ENCODE results near the gene GSC2. TPM values are rescaled to one million over a fixed set of nuclear protein-coding genes. Genes with fewer than 3 reads are reported as not detected.
A peak's percentile ranks its signal among the peaks of the same experiment; 100 is the strongest.

GSC2 gene
- polyA plus RNA-seq, 3 donors: not detected

- Mint-ChIP-seq H3K9me3 (no peaks in the 10 kb centered on the region), H3K27ac (peak overlapping the region in 2 of 7 donors; percentile 46 to 61), H3K36me3 (peaks cover 85 to 98% of the 10 kb centered on the region in 2 donors), H3K27me3 (ENCODE audit: low read depth in 3 of 3) (peaks cover 0 to 3% (median 0%) of the 10 kb centered on the region in 3 donors), H3K4me1 (no peaks in the 10 kb centered on the region), H3K4me3 (no peak overlapping the region)
- no peaks in the 10 kb centered on the region for H3K79me2 ChIP-seq (ENCODE audit: insufficient read depth, low read length)
- no peak for DNase-seq
- WGBS (ENCODE audit: insufficient coverage): 97% methylated on average over 10 of the region's 11 CpGs
- intact Hi-C loops (cut with micrococcal nuclease): no loop called here
- TF ChIP-seq CTCF (IDR thresholded peaks at IDR 0.05): no peak
- H3K4me2 ChIP-seq (replicated peaks; ENCODE audit: extremely low read depth, low read length, poor library complexity, severe bottlenecking): no peak overlapping the region
- H2AFZ ChIP-seq (ENCODE audit: insufficient read depth, low read depth, low read length, poor library complexity, severe bottlenecking): no peak overlapping the region
- peaks cover 95 to 98% of the 10 kb centered on the region in 2 donors for H3K36me3 ChIP-seq (replicated peaks in 1 of 2; ENCODE audit: control insufficient read depth in 1 of 2, insufficient read depth in 2 of 2, low read length in 2 of 2)
- no peak overlapping the region for H3K4me3 ChIP-seq (replicated peaks in 1 of 3; ENCODE audit: low read depth in 2 of 3, low read length in 3 of 3)
- H4K20me1 ChIP-seq (ENCODE audit: insufficient read depth, low read length): no peaks in the 10 kb centered on the region
- no peaks in the 10 kb centered on the region for H3K27me3 ChIP-seq (ENCODE audit: control insufficient read depth in 2 of 2, insufficient read depth in 2 of 2, low read length in 2 of 2)
- H3K9ac ChIP-seq (ENCODE audit: insufficient read depth, low read length, poor library complexity, severe bottlenecking): no peak overlapping the region
- no peak overlapping the region for H3K27ac ChIP-seq (ENCODE audit: low read depth in 1 of 2, low read length in 2 of 2)
- H3K9me3 ChIP-seq (replicated peaks in 1 of 2; ENCODE audit: control insufficient read depth in 1 of 2, insufficient read depth in 1 of 2, low read length in 2 of 2): no peaks in the 10 kb centered on the region
- no peaks in the 10 kb centered on the region for H3K4me1 ChIP-seq (ENCODE audit: control insufficient read depth in 1 of 2, insufficient read depth in 2 of 2, low read length in 2 of 2)
These were observed 12.5 kb downstream of the GSC2 start for GRCh38 chr22:19137384-19138216.

- no peak overlapping the region for H3K4me3 ChIP-seq (replicated peaks in 1 of 3; ENCODE audit: low read depth in 2 of 3, low read length in 3 of 3)
- DNase-seq: no peak
- peaks cover 94 to 98% of the 10 kb centered on the region in 2 donors for H3K36me3 ChIP-seq (replicated peaks in 1 of 2; ENCODE audit: control insufficient read depth in 1 of 2, insufficient read depth in 2 of 2, low read length in 2 of 2)
- H3K4me1 Mint-ChIP-seq: no peaks in the 10 kb centered on the region
- H2AFZ ChIP-seq (ENCODE audit: insufficient read depth, low read depth, low read length, poor library complexity, severe bottlenecking): no peak overlapping the region
- peak overlapping the region in 2 of 7 donors; percentile 2 to 23 for H3K27ac Mint-ChIP-seq
- H3K9me3 Mint-ChIP-seq: no peaks in the 10 kb centered on the region
- intact Hi-C loops (cut with micrococcal nuclease): no loop called here
- TF ChIP-seq CTCF (IDR thresholded peaks at IDR 0.05): no peak
- no peaks in the 10 kb centered on the region for H3K79me2 ChIP-seq (ENCODE audit: insufficient read depth, low read length)
- H3K36me3 Mint-ChIP-seq: peaks cover 85 to 98% of the 10 kb centered on the region in 2 donors
- H3K27me3 ChIP-seq (ENCODE audit: control insufficient read depth in 2 of 2, insufficient read depth in 2 of 2, low read length in 2 of 2): no peaks in the 10 kb centered on the region
- H3K27me3 Mint-ChIP-seq (ENCODE audit: low read depth in 3 of 3): peaks cover 0 to 3% (median 0%) of the 10 kb centered on the region in 3 donors
- H3K4me2 ChIP-seq (replicated peaks; ENCODE audit: extremely low read depth, low read length, poor library complexity, severe bottlenecking): no peak overlapping the region
- H3K9ac ChIP-seq (ENCODE audit: insufficient read depth, low read length, poor library complexity, severe bottlenecking): no peak overlapping the region
- 97% methylated on average over 10 of the region's 10 CpGs for WGBS (ENCODE audit: insufficient coverage)
- no peaks in the 10 kb centered on the region for H3K4me1 ChIP-seq (ENCODE audit: control insufficient read depth in 1 of 2, insufficient read depth in 2 of 2, low read length in 2 of 2)
- no peaks in the 10 kb centered on the region for H4K20me1 ChIP-seq (ENCODE audit: insufficient read depth, low read length)
- no peaks in the 10 kb centered on the region for H3K9me3 ChIP-seq (replicated peaks in 1 of 2; ENCODE audit: control insufficient read depth in 1 of 2, insufficient read depth in 1 of 2, low read length in 2 of 2)
- H3K4me3 Mint-ChIP-seq: no peak overlapping the region
- H3K27ac ChIP-seq (ENCODE audit: low read depth in 1 of 2, low read length in 2 of 2): no peak overlapping the region
These were observed 13.2 kb downstream of the GSC2 start for GRCh38 chr22:19136915-19137314.
